ENCODE data around the gene STX17.

STX17 gene

GRCh38 chr9:99906403-99907207 lies at the start of gene STX17:
STX17 (plus strand) TSS chr9:99906654; CDS start chr9:99915240, 8,586 bp downstream.
- no peak for TF ChIP-seq CTCF (IDR thresholded peaks at IDR 0.05)

GRCh38 chr9:99858087-99858486 lies 48.4 kb upstream of the STX17 start:
- no peak for TF ChIP-seq CTCF (IDR thresholded peaks at IDR 0.05)

- no peak for TF ChIP-seq CTCF (IDR thresholded peaks at IDR 0.05)
These were observed 47.0 kb upstream of the STX17 start for GRCh38 chr9:99859243-99859980.

- no peak for TF ChIP-seq CTCF (IDR thresholded peaks at IDR 0.05)
These were observed 46.2 kb upstream of the STX17 start for GRCh38 chr9:99860266-99860665.

- TF ChIP-seq CTCF (IDR thresholded peaks at IDR 0.05): no peak
These were observed 42.5 kb upstream of the STX17 start for GRCh38 chr9:99863955-99864354.

GRCh38 chr9:99866398-99866797 lies 40.1 kb upstream of the STX17 start:
- TF ChIP-seq CTCF (IDR thresholded peaks at IDR 0.05): no peak

GRCh38 chr9:99867536-99867935 lies 38.9 kb upstream of the STX17 start:
- TF ChIP-seq CTCF (IDR thresholded peaks at IDR 0.05): no peak
